Heart right ventricle (tissue), 16 donors: ENCODE results near the gene SMARCA5. TPM values are rescaled to one million over a fixed set of nuclear protein-coding genes. Genes with fewer than 3 reads are reported as not detected.

ENCODE experiments used
- ATAC-seq, 8 donors: fragments of 200-7000 bp; cut with Tn5 transposase; one replicate each; pipeline ENCODE4 v1.9.1; 2020; ENCODE audit warnings: mild to moderate bottlenecking in 8 of 8, moderate library complexity in 8 of 8, moderate number of reproducible peaks in 1 of 8
- DNase-seq, 2 donors: peaks; one replicate each; pipeline ENCODE4 v3.0.0-alpha.2; 2020
- H3K27ac ChIP-seq, 10 donors: fragments of 200-600 bp; sonication (generic) in 2 of 10; one replicate each; pipeline versions ENCODE4 v1.5.0 to v1.8.0; 2020 to 2022; ENCODE audit warnings: mild to moderate bottlenecking in 3 of 10
- H3K27me3 ChIP-seq, 7 donors: fragments of 200-600 bp; one replicate each; pipeline ENCODE4 v1.8.0; 2021 to 2022; ENCODE audit warnings: mild to moderate bottlenecking in 2 of 7
- H3K36me3 ChIP-seq, 9 donors: fragments of 200-600 bp; sonication (generic) in 1 of 9; one replicate each; pipeline versions ENCODE4 v1.5.0 to v1.8.0; 2020 to 2022; ENCODE audit warnings: mild to moderate bottlenecking in 2 of 9
- H3K4me1 ChIP-seq, 9 donors: fragments of 200-600 bp; sonication (generic) in 1 of 9; one replicate each; pipeline versions ENCODE4 v1.5.0 to v1.8.0; 2020 to 2022; ENCODE audit warnings: mild to moderate bottlenecking in 4 of 9
- H3K4me3 ChIP-seq, 10 donors: fragments of 200-600 bp; sonication (generic) in 2 of 10; one replicate each; pipeline versions ENCODE4 v1.5.0 to v1.8.0; 2020 to 2022; ENCODE audit warnings: mild to moderate bottlenecking in 7 of 10, moderate library complexity in 2 of 10
- H3K9me3 ChIP-seq, 11 donors: fragments of 200-600 bp in 10 of 11; sonication (generic) in 2 of 11; one replicate each; pipeline versions ENCODE4 v1.5.0 to v1.8.0; 2013 to 2022; ENCODE audit warnings: mild to moderate bottlenecking in 2 of 11, control low read depth in 1 of 11, moderate library complexity in 1 of 11
- CTCF ChIP-seq, 9 donors: fragments of 200-600 bp; sonication (generic) in 2 of 9; IDR thresholded peaks; one replicate each; pipeline versions ENCODE4 v1.5.0 to v1.8.0; 2021 to 2022; ENCODE audit warnings: antibody characterized with exemption in 9 of 9, mild to moderate bottlenecking in 5 of 9, moderate library complexity in 1 of 9
- WGBS, 2 donors: extraction: QIAGEN DNeasy Blood & Tissue Kit; methylation state at CpG; one replicate each; pipeline ENCODE4 v1.1.7; 2013; ENCODE audit warnings: inconsistent platforms in 1 of 2; 5-methylcytosine and 5-hydroxymethylcytosine counted together
- intact Hi-C, 10 donors: fragments of 100-400 bp; cut with DNase I; formaldehyde crosslinking; loops; one replicate each; pipeline versions ENCODE4 v1.11.1 to v1.14.2; 2022
- polyA plus RNA-seq, 2 donors: library from polyadenylated mRNA; stranded (reverse); fragments of 200-250 nt; gene quantifications; one replicate each; pipeline ENCODE4 v1.2.3, GENCODE V29; 2013
- total RNA-seq, 10 donors: library from RNA; stranded (reverse); fragmentation: NEBNext Ultra II Directional in 3 of 10; extraction: Animal tissue kit (Norgen Biotek cat#: 25700) in 3 of 10; gene quantifications; one replicate each; pipeline versions ENCODE4 v1.2.1 to v1.2.4, GENCODE V29; 2021 to 2023
- donor health status: Arrhythmogenic right ventricular cardiomyopathy.
- donor health status: ischemic (EF 13 %, LVEDD 7.1; RV severe dilation, severe dysfunction).
- donor health status: healthy with polysubstance abuse.
- donor health status: DM: no; HTN: yes; CAD: no.
- donor health status: DM: no; HTN: no; CAD: no.
- donor health status: ischemic (EF 25% LVEDD 6.9; RV normal size, moderate dysfunction).
- donor health status: ischemic (EF 25% LVEDD 5.7; RV mildly dilated, moderate dysfunction).
- donor health status: healthy.
- donor health status: DM: yes; HTN: yes; CAD: no.
- donor health status: Ischemic cardiomyopathy.
- donor health status: ischemic (EF 35%, LVEDD 5.7; RV mildly dilated, moderate dysfunction).
- donor health status: nonischemic (EF 11% LVEDD 7.7; RV severe dilation, severe dysfunction).
- donor health status: DM: yes; HTN: yes; CAD: no.
- donor health status: PGD.
- donor health status: ischemic (EF 29% LVEDD 5.4; RV normal size, mild dysfunction).
- donor health status: nonischemic (EF 23%, LVEDD 6.1; RV moderate dilation, normal function).

The SMARCA5 gene
- total and polyA plus RNA-seq, 12 donors = 10.4 to 39.7 (median 32.5) TPM

- Histone ChIP-seq H3K9me3 (no peaks in the 10 kb centered on the region), H3K27ac (no peak overlapping the region), H3K4me1 (peaks cover 0 to 9% (median 0%) of the 10 kb centered on the region in 9 donors), H3K4me3 (no peak overlapping the region), H3K36me3 (peaks cover 0 to 6% (median 0%) of the 10 kb centered on the region in 9 donors), H3K27me3 (no peaks in the 10 kb centered on the region)
- ATAC-seq (no peak), DNase-seq (no peak)
- no peak for TF ChIP-seq CTCF (IDR thresholded peaks at IDR 0.05)
- intact Hi-C loops = loop anchor here in 9 of 10 donors (2.0 to 10.0 kb wide), 8 partner anchors 144 to 497 kb away; partner anchors contain the start of gene GAB1 (in 2 of the 9)
- 54 to 65% methylated on average over 3 of the region's 3 CpGs for WGBS, 2 donors
These were observed 32.1 kb upstream of the SMARCA5 start for GRCh38 chr4:143481361-143481760.

DNA sequence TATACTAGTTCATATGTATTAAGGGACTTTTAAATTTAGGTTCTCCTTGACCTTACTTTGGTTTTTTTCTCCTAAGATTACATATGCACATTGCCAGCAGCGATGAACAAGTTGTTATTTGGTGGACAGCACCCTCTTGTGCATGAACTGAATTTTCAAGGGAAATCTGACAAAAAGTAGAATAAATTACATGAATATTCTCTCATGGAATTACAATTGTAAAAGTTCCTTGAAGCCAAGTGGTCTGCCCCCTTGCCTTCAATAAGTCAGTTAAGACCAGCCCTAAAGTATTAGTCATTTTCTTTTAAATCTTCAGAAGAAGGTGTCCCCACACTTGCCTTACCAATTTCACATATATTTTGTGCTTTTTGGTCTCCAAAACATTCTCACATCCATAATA lies 30.7 kb upstream of the SMARCA5 start:
- peak; percentile 36 to 86 (median 64) for TF ChIP-seq CTCF (IDR thresholded peaks at IDR 0.05)
- Histone ChIP-seq H3K27me3 (no peaks in the 10 kb centered on the region), H3K4me3 (no peak overlapping the region), H3K9me3 (no peaks in the 10 kb centered on the region), H3K36me3 (no peaks in the 10 kb centered on the region), H3K4me1 (peaks cover 0 to 9% (median 0%) of the 10 kb centered on the region in 9 donors), H3K27ac (no peak overlapping the region)
- DNase-seq (peak in 1 of 2 donors; percentile 20), ATAC-seq (peak in 6 of 8 donors; percentile 20 to 64 (median 54))
- WGBS, 2 donors = 3% methylated on average over 1 of the region's 1 CpG
- intact Hi-C loops = loop anchor here (2.0 to 10.0 kb wide), 10 partner anchors 146 to 498 kb away; partner anchors contain the start of gene GAB1 (in 2 of the 10)

GRCh38 chr4:143486314-143486713 lies 27.2 kb upstream of the SMARCA5 start:
- Histone ChIP-seq H3K27ac (no peak overlapping the region), H3K27me3 (no peaks in the 10 kb centered on the region), H3K4me1 (peaks cover 0 to 9% (median 0%) of the 10 kb centered on the region in 9 donors), H3K36me3 (no peaks in the 10 kb centered on the region), H3K4me3 (no peak overlapping the region), H3K9me3 (no peaks in the 10 kb centered on the region)
- TF ChIP-seq CTCF (IDR thresholded peaks at IDR 0.05) = no peak
- WGBS, 2 donors = 94% methylated on average over 1 of the region's 1 CpG
- intact Hi-C loops = loop anchor here in 4 of 10 donors (10.0 kb wide), 3 partner anchors 152 to 502 kb away; partner anchors contain the start of gene GAB1 (in 1 of the 4)
- ATAC-seq = no peak
- DNase-seq = no peak

GRCh38 chr4:143488687-143489086 lies 24.8 kb upstream of the SMARCA5 start:
- 96% methylated on average over 3 of the region's 3 CpGs for WGBS, 2 donors
- DNase-seq = no peak
- H3K9me3 ChIP-seq = peaks cover 0 to 8% (median 0%) of the 10 kb centered on the region in 11 donors
- no peak for ATAC-seq
- H3K27ac ChIP-seq = no peak overlapping the region
- TF ChIP-seq CTCF (IDR thresholded peaks at IDR 0.05) = no peak
- no peaks in the 10 kb centered on the region for H3K36me3 ChIP-seq
- H3K27me3 ChIP-seq = no peaks in the 10 kb centered on the region
- H3K4me3 ChIP-seq = no peak overlapping the region
- intact Hi-C loops = loop anchor here in 4 of 10 donors (10.0 kb wide), 3 partner anchors 154 to 504 kb away; partner anchors contain the start of gene GAB1 (in 1 of the 4)
- H3K4me1 ChIP-seq = no peaks in the 10 kb centered on the region
